ENCODE measurements around the gene OAS2. TPM values are rescaled to one million over a fixed set of nuclear protein-coding genes. Genes with fewer than 3 reads are reported as not detected.

Gene OAS2
- total RNA-seq, result 2.9 and 4.5 TPM in 2 replicates

DNA sequence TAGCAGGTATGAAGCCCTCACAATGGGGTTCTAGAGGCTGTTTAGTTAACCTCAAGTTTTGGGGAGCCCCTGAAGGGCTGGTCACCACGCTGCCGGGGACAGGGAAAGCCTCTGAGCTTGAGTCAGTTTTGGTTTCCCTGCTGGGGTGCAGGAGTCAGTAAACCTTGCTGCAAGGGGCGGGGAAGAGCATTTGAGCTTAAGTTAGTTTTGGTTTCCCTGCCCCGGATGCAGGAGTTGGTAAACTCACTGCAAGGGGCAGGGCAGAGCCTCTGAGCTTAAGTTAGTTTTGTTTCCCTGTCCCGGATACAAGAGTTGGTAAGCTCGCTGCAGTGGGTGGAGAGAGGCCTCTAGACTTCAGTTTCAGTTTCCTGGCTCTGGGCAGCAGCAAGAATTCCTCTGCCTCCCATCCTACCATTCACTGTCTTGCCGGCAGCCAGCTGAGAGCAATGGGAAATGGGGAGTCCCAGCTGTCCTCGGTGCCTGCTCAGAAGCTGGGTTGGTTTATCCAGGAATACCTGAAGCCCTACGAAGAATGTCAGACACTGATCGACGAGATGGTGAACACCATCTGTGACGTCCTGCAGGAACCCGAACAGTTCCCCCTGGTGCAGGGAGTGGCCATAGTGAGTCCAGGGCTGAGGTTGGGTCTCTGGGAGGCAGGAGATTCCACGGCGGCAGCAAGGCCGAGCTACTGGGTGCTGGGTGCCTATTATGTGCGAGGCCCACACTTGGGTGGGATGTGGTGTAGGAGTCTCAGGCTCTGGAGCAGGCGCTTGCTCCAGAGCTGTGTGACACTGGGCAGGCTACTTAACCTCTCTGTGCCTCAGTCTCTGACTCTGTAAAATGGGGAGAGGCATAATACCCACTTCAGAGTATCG lies at the start of gene OAS2:
Gene OAS2, plus strand, starts transcription at position 357 of the 878 bp plus-strand sequence. Its CDS starts 90 bp downstream, at position 447.
- DNase-seq (ENCODE audit: low read depth in 2 of 2), result peak; percentile 17 to 52

GRCh38 chr12:112928978-112929377 lies 49.3 kb upstream of the OAS2 start:
- no peak for DNase-seq (ENCODE audit: low read depth in 2 of 2)

GRCh38 chr12:112929715-112930114 lies 48.6 kb upstream of the OAS2 start:
- DNase-seq (ENCODE audit: low read depth in 2 of 2), result no peak

DNA sequence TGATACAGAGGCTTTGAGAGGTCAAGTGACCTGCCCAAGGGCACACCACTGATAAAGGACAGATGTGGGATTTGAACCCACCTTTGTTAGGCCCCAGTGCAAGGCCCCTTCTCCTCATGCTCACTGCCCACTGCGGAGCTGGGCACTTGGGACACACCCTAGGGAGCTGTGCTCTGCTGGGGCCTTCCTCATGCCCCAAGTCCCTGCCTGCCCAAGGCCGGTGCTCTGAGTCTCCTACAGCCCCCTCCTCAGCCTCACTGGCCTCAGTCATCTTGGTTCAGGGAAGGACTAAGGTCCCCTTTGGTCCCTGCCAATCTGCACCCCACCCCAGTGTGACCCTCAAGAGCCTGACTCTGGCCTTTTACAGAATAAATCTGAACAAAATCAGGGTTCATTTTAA lies 48.0 kb upstream of the OAS2 start:
- no peak for DNase-seq (ENCODE audit: low read depth in 2 of 2)

GRCh38 chr12:112932485-112933128 lies 45.7 kb upstream of the OAS2 start:
- no peak for DNase-seq (ENCODE audit: low read depth in 2 of 2)

GRCh38 chr12:112933129-112933505 lies 45.2 kb upstream of the OAS2 start:
- no peak for DNase-seq (ENCODE audit: low read depth in 2 of 2)

DNA sequence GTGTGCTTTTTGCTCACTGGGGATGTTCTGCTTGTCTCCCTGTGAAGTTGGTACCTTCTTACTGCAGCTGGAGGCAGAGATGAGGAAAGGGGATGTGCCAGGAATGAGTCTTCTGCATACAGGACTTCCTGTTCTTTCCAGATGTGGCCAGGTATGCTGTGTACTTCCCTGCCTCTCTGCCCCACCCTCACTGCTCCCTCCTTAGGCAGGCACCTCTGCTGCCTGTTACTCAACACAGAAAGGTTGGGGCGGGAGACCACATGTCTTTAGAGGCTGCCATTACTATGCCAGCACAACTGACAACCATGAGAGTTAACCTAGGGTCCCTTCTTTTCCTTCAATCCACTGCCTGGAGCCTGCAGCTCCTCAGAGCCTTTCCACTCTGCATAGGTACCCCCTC lies 42.1 kb upstream of the OAS2 start:
- no peak for DNase-seq (ENCODE audit: low read depth in 2 of 2)

- DNase-seq (ENCODE audit: low read depth in 2 of 2), result no peak
Measured at GRCh38 chr12:112936927-112937326, 41.4 kb upstream of the OAS2 start.

- peak; percentile 30 to 61 for DNase-seq (ENCODE audit: low read depth in 2 of 2)
Measured at GRCh38 chr12:112937741-112938719, 40.3 kb upstream of the OAS2 start, which contains the start of gene OAS3. TSS of gene OAS3 (plus strand) at chr12:112938474. CDS start at chr12:112938531, 57 bp downstream.

DNA sequence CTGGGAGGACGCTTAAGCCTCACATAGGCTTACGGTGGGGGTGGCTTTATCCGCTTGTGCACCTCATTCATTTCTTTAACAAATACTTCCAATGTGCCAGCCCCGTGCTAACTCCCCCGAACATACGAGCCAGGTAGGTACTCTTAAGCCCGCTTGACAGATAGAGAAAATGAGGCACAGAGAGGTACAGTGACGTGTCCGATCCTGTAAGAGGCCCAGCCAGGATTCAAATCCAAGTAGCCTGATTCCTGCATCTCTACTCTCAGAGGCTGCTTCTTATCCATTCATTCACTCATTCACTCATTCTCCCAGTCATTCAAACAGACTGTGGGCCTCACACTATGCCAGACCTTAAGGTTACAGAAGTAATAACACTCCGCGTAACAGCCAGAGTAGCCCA lies 39.6 kb upstream of the OAS2 start:
- DNase-seq (ENCODE audit: low read depth in 2 of 2), result no peak

DNA sequence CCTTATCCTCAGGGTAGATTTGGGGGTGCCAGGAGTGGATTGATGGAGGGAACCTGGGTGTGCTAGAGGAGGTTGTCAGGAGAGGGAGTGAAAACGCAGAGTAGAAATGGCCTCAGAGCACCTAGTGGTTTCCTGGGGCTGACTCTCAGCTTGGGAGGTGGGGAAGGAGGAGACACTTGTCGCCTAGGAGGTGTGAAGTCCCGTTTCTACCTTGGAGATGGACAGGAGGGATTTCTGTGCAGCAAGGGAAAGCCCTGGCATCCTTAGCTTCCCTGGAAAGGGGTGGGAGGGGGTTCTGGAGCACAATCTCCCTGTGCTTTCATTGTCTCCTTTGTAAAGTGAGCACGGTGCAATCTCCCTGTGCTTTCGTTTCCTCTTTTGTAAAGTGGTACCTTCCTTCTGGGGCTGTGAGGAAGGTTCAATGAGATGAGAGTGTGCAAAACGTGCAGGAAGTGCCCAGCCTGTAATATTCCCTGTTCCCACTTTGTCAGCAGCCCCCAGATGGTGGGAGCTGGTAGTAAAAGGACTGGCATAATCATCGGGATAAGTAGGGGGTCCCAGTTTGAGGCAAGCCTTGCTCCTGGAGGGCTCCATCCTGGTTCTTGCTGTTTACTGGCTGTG lies 38.4 kb upstream of the OAS2 start:
- no peak for DNase-seq (ENCODE audit: low read depth in 2 of 2)

DNA sequence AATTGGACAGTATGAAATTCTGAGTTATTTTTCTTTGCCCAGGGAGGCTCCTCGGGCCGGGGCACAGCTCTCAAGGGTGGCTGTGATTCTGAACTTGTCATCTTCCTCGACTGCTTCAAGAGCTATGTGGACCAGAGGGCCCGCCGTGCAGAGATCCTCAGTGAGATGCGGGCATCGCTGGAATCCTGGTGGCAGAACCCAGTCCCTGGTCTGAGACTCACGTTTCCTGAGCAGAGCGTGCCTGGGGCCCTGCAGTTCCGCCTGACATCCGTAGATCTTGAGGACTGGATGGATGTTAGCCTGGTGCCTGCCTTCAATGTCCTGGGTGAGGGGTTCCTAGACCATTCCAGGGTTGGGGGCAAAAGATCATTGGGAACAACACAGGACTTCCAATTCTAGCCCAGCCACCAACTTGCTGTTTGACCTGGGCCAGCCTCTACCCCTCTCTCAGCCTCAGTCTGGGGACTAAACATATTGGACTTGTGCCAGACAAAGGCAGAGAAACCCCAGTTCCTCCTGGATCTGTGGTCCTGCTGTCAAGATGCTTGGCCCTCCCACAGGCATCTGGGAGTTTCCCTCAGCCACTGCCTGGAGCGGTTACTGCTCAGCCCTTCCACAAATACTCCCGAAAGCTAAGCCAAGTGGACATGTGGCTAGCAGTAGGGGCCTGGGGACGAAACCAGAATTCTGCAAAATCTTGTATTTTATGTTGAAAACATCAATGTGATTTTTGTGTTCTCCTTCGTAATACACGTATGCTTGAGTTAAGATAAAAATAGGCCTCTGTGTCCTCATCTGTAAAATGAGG lies 36.6 kb upstream of the OAS2 start:
- DNase-seq (ENCODE audit: low read depth in 2 of 2), result no peak

- no peak for DNase-seq (ENCODE audit: low read depth in 2 of 2)
Measured at GRCh38 chr12:112942572-112942971, 35.7 kb upstream of the OAS2 start.

DNA sequence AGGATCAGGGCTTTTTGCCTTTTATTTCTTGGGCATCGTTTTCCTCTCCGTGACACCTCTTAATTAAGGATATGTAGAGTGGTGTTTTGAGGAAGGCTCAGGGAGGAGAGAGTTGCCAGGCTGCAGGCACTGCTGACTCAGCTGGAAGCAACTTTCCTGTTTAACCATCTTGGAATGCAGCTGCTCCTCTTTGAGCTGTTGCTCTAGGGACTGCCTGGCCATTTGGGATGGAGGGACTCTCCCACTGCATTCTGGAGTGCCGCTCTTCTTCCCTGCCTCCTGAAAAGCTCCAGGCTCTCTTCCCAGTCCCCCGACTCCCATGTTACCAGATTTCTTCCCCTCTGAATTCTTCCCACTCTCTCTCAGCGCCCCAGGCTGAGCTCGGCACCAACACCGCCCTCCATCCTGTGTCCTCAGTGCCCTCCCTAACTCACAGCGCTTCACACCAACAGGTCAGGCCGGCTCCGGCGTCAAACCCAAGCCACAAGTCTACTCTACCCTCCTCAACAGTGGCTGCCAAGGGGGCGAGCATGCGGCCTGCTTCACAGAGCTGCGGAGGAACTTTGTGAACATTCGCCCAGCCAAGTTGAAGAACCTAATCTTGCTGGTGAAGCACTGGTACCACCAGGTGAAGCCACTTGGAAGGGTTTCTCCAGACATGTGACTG lies 34.2 kb upstream of the OAS2 start:
- DNase-seq (ENCODE audit: low read depth in 2 of 2), result no peak

DNA sequence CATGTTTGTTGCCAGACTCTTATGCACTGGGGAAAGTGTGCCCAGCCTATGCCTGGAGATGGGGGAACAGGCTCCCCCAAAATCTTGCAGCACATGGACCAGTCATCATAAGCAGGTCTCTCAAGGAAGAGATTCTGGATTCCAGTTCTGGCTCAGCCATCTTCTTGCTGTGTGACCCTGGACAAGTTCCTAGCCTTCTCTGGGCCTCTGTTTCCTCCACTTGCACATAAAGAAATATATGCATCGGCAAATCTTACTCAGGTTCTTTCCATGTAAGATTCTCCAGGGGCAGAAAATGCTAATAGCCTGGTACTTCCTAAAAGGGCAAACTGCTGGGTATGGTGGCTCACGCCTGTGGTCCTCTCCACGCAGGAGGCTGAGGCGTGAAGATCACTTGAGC lies 32.8 kb upstream of the OAS2 start:
- DNase-seq (ENCODE audit: low read depth in 2 of 2), result no peak

DNA sequence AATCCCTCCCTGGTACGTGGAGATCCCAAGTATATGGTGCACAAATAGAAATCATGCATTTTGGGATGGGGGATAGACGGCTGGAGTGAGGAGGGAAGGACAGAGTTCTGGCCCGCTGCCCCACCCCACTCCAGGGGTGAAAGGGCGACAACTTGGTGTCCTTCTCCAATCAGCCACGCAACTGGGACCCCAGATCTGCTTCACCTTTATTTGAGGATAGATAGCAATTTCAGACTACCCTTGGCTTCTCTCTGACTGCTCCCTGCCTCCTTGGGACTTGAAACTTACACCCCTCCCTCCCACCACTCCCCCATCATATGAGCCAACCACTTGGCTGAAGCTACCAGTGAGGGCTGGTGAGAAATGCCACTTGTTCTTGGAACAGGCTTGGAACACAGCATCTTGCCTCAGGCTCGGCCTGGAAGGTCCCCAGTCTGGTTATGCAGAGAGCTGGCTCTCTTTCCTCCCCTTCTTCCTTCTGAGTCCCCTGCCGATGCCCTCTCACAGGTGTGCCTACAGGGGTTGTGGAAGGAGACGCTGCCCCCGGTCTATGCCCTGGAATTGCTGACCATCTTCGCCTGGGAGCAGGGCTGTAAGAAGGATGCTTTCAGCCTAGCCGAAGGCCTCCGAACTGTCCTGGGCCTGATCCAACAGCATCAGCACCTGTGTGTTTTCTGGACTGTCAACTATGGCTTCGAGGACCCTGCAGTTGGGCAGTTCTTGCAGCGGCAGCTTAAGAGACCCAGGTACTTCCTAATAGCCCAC lies 31.9 kb upstream of the OAS2 start:
- DNase-seq (ENCODE audit: low read depth in 2 of 2), result no peak

DNA sequence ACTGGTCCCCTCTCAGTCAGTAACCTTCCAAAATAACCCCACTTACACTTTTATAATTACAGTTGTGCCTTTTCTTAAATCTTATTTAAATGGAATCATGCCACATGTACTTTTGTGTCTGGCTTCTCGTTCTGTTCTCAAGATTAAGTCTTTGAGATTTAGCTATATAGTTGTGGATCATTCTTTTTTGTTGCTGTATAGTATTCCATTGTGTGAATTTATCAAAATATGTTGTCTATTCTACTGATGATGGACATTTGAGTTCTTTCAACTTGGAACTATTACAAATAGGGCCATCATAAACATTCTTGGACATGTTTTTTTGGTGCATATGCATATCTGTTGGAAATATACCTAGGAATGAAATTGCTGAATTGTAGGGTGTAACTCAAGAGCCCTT lies 31.0 kb upstream of the OAS2 start:
- DNase-seq (ENCODE audit: low read depth in 2 of 2), result no peak

DNA sequence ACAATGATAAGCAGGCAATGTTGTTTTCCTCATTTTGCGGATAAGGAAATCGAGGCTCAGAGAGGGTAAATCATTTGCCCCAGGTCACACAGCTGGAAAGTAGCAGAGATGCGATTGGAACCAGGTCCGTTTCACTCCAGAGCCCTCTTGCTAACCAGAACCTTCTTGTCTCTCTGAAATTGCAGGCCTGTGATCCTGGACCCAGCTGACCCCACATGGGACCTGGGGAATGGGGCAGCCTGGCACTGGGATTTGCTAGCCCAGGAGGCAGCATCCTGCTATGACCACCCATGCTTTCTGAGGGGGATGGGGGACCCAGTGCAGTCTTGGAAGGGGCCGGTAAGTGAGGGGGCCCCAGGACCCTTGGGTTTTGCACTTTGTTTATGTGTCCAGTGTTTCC lies 30.6 kb upstream of the OAS2 start:
- no peak for DNase-seq (ENCODE audit: low read depth in 2 of 2)

DNA sequence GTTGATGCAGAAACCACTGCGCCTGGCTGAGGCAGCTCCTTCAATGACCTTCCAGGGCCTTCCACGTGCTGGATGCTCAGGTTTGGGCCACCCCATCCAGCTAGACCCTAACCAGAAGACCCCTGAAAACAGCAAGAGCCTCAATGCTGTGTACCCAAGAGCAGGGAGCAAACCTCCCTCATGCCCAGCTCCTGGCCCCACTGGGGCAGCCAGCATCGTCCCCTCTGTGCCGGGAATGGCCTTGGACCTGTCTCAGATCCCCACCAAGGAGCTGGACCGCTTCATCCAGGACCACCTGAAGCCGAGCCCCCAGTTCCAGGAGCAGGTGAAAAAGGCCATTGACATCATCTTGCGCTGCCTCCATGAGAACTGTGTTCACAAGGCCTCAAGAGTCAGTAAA lies 29.5 kb upstream of the OAS2 start:
- DNase-seq (ENCODE audit: low read depth in 2 of 2), result no peak
